HepG2 (cell line): Measurements from ENCODE around the gene TOMM7. TPM values are rescaled to one million over a fixed set of nuclear protein-coding genes. Genes with fewer than 3 reads are reported as not detected.

Source experiments
- BCL3 ChIP-seq: sonication (generic); formaldehyde crosslinking; IDR thresholded peaks from 2 replicates; pipeline ENCODE4 v1.5.1; 2020; ENCODE audit warnings: mild to moderate bottlenecking, missing genetic modification reagents, moderate library complexity
- CSRNP1 ChIP-seq: sonication (generic); formaldehyde crosslinking; IDR thresholded peaks from 2 replicates; pipeline ENCODE4 v1.8.1; 2023; ENCODE audit warnings: mild to moderate bottlenecking, missing genetic modification reagents
- HCFC1 ChIP-seq: fragments of 150-350 bp; IDR thresholded peaks from 2 replicates; pipeline ENCODE4 v1.6.1; 2014; ENCODE audit warnings: low read depth, low read length
- HNF4A ChIP-seq: sonication (generic); formaldehyde crosslinking; IDR thresholded peaks from 2 replicates; pipeline ENCODE4 v1.4.0; 2020; ENCODE audit warnings: missing genetic modification reagents
- NR2C2 ChIP-seq: sonication (generic); formaldehyde crosslinking; IDR thresholded peaks from 2 replicates; pipeline ENCODE4 v1.4.0; 2020; ENCODE audit warnings: missing genetic modification reagents, mild to moderate bottlenecking, moderate library complexity, borderline replicate concordance
- PHF8 ChIP-seq: sonication (generic); formaldehyde crosslinking; IDR thresholded peaks from 2 replicates; pipeline ENCODE4 v1.5.0; 2020; ENCODE audit warnings: missing genetic modification reagents
- SMC3 ChIP-seq: IDR thresholded peaks from 2 replicates; pipeline ENCODE4 v1.6.1; 2011; ENCODE audit warnings: low read length, improper control_type of control experiment
- ZNF263 ChIP-seq: sonication (generic); formaldehyde crosslinking; IDR thresholded peaks from 2 replicates; pipeline ENCODE4 v1.4.0; 2020; ENCODE audit warnings: missing genetic modification reagents
- ZNF34 ChIP-seq: sonication (generic); formaldehyde crosslinking; IDR thresholded peaks from 2 replicates; pipeline ENCODE4 v1.4.0; 2020; ENCODE audit warnings: mild to moderate bottlenecking, missing genetic modification reagents, borderline replicate concordance
- ZNF672 ChIP-seq: sonication (generic); formaldehyde crosslinking; IDR thresholded peaks from 2 replicates; pipeline ENCODE4 v1.8.1; 2022; ENCODE audit warnings: missing genetic modification reagents
- ZNF777 ChIP-seq: sonication (generic); formaldehyde crosslinking; IDR thresholded peaks from 2 replicates; pipeline ENCODE4 v1.4.0; 2020; ENCODE audit warnings: missing genetic modification reagents
- polyA plus RNA-seq, 8 experiments: library from polyadenylated mRNA; depleted of rRNA in 3 of 8; stranded (reverse) in 7 of 8; unstranded in 1 of 8; fragments of >200 nt; fragmentation: Illumina TruSeq in 4 of 8; extraction: Trizol in 4 of 8; gene quantifications; 2 replicates each; pipeline versions ENCODE4 v1.2.1 to v1.2.3, GENCODE V29; 2011 to 2016; ENCODE audit warnings: low read depth in 4 of 8, missing spikeins in 1 of 8, mixed read lengths in 1 of 8; ENCODE audit not compliant: insufficient read depth in 1 of 8
- total RNA-seq, 5 experiments: library from RNA; depleted of rRNA; stranded (reverse); fragments of >200 nt; fragmentation: Illumina TruSeq; extraction: Trizol; gene quantifications; 2 replicates each; pipeline ENCODE4 v1.2.3, GENCODE V29; 2016; ENCODE audit warnings: low read depth in 1 of 5
- TF ChIP-seq, protein P1 (sequence below), 2 experiments: sonication (generic) in 1 of 2; formaldehyde crosslinking in 1 of 2; IDR thresholded peaks; 2 replicates each; pipeline versions ENCODE4 v1.6.1 to v1.9.0; 2014 to 2022; ENCODE audit warnings: antibody characterized with exemption in 1 of 2, borderline replicate concordance in 1 of 2, inconsistent platforms in 1 of 2, low read depth in 1 of 2, missing genetic modification reagents in 1 of 2
- TF ChIP-seq, protein P2 (sequence below): sonication (generic); formaldehyde crosslinking; IDR thresholded peaks from 2 replicates; pipeline ENCODE4 v1.4.0; 2020; ENCODE audit warnings: missing genetic modification reagents, mild to moderate bottlenecking, borderline replicate concordance
- TF ChIP-seq, protein P3 (sequence below): sonication (generic); formaldehyde crosslinking; IDR thresholded peaks from 2 replicates; pipeline ENCODE4 v1.4.0; 2020; ENCODE audit warnings: mild to moderate bottlenecking, missing genetic modification reagents
- TF ChIP-seq, protein P4 (sequence below): sonication (generic); formaldehyde crosslinking; IDR thresholded peaks from 2 replicates; pipeline ENCODE4 v1.8.0; 2022; ENCODE audit warnings: mild to moderate bottlenecking, missing genetic modification reagents, moderate library complexity
- TF ChIP-seq, protein P5 (sequence below): sonication (generic); formaldehyde crosslinking; IDR thresholded peaks from 2 replicates; pipeline ENCODE4 v1.8.0; 2022; ENCODE audit warnings: low read depth, missing genetic modification reagents

The TOMM7 gene
- total and polyA plus RNA-seq, 2 of the 13 experiments (the other 11 are each of a cell fraction or from before 2014, with no cell fraction given) = 251 to 369 TPM

- TF ChIP-seq, protein P1, sequence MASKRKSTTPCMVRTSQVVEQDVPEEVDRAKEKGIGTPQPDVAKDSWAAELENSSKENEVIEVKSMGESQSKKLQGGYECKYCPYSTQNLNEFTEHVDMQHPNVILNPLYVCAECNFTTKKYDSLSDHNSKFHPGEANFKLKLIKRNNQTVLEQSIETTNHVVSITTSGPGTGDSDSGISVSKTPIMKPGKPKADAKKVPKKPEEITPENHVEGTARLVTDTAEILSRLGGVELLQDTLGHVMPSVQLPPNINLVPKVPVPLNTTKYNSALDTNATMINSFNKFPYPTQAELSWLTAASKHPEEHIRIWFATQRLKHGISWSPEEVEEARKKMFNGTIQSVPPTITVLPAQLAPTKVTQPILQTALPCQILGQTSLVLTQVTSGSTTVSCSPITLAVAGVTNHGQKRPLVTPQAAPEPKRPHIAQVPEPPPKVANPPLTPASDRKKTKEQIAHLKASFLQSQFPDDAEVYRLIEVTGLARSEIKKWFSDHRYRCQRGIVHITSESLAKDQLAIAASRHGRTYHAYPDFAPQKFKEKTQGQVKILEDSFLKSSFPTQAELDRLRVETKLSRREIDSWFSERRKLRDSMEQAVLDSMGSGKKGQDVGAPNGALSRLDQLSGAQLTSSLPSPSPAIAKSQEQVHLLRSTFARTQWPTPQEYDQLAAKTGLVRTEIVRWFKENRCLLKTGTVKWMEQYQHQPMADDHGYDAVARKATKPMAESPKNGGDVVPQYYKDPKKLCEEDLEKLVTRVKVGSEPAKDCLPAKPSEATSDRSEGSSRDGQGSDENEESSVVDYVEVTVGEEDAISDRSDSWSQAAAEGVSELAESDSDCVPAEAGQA (IDR thresholded peaks at IDR 0.05; ENCODE audit: low read depth) = no peak
- TF ChIP-seq, protein P1 (CRISPR knock-in tag; IDR thresholded peaks at IDR 0.05; ENCODE audit: borderline replicate concordance) = no peak
- TF ChIP-seq, protein P2, sequence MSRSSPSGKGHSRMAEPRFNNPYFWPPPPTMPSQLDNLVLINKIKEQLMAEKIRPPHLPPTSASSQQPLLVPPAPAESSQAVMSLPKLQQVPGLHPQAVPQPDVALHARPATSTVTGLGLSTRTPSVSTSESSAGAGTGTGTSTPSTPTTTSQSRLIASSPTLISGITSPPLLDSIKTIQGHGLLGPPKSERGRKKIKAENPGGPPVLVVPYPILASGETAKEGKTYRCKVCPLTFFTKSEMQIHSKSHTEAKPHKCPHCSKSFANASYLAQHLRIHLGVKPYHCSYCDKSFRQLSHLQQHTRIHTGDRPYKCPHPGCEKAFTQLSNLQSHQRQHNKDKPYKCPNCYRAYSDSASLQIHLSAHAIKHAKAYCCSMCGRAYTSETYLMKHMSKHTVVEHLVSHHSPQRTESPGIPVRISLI (CRISPR knock-in tag) = peak; percentile 82
- TF ChIP-seq CSRNP1 (CRISPR knock-in tag) (peak; percentile 56; the same call in 1 of the 2 replicates), ZNF34 (CRISPR knock-in tag) (no peak), HCFC1 (no peak), SMC3 (peak; percentile 18; the same call in 1 of the 2 replicates), ZNF777 (CRISPR knock-in tag) (no peak), BCL3 (CRISPR knock-in tag) (no peak; the same call in 1 of the 2 replicates), ZNF672 (CRISPR knock-in tag) (no peak), ZNF263 (CRISPR knock-in tag) (no peak), NR2C2 (peak; percentile 58), PHF8 (CRISPR knock-in tag) (no peak), HNF4A (CRISPR knock-in tag) (peak; percentile 98)
- TF ChIP-seq, protein P3, sequence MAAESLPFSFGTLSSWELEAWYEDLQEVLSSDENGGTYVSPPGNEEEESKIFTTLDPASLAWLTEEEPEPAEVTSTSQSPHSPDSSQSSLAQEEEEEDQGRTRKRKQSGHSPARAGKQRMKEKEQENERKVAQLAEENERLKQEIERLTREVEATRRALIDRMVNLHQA = no peak
- TF ChIP-seq, protein P4, sequence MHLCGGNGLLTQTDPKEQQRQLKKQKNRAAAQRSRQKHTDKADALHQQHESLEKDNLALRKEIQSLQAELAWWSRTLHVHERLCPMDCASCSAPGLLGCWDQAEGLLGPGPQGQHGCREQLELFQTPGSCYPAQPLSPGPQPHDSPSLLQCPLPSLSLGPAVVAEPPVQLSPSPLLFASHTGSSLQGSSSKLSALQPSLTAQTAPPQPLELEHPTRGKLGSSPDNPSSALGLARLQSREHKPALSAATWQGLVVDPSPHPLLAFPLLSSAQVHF (CRISPR knock-in tag) = no peak
- TF ChIP-seq, protein P5, sequence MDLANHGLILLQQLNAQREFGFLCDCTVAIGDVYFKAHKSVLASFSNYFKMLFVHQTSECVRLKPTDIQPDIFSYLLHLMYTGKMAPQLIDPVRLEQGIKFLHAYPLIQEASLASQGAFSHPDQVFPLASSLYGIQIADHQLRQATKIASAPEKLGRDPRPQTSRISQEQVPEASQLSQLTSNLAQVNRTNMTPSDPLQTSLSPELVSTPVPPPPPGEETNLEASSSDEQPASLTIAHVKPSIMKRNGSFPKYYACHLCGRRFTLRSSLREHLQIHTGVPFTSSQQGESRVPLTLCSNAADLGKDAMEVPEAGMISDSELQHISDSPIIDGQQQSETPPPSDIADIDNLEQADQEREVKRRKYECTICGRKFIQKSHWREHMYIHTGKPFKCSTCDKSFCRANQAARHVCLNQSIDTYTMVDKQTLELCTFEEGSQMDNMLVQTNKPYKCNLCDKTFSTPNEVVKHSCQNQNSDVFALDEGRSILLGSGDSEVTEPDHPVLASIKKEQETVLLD (CRISPR knock-in tag) = no peak
These were observed 36.2 kb downstream of the TOMM7 start (continued) for GRCh38 chr7:22786290-22786932.
